Stimulated activated naive CD8-positive, alpha-beta T cell treated with anti-CD3 and anti-CD28 coated beads, Interleukin-15, Interleukin-2, amounts not matched to agents 100 ng/mL and 50 ng/mL, for 24 hours (primary cell): Measurements from ENCODE around the gene CACNA2D3.

Experiments
- H3K27ac Mint-ChIP-seq: one replicate; pipeline ENCODE4 v1.8.0; 2021; ENCODE audit warnings: mild to moderate bottlenecking, mixed read lengths
- H3K27me3 Mint-ChIP-seq: one replicate; pipeline ENCODE4 v1.8.0; 2021; ENCODE audit warnings: mixed read lengths
- H3K36me3 Mint-ChIP-seq: one replicate; pipeline ENCODE4 v1.8.0; 2021; ENCODE audit warnings: low read depth, mixed read lengths
- H3K4me1 Mint-ChIP-seq: one replicate; pipeline ENCODE4 v1.8.0; 2021; ENCODE audit warnings: low read depth, mixed read lengths
- H3K4me3 Mint-ChIP-seq: one replicate; pipeline ENCODE4 v1.8.0; 2021; ENCODE audit warnings: mild to moderate bottlenecking, mixed read lengths
- H3K9me3 Mint-ChIP-seq: one replicate; pipeline ENCODE4 v1.8.0; 2021; ENCODE audit warnings: mixed read lengths

The CACNA2D3 gene

DNA sequence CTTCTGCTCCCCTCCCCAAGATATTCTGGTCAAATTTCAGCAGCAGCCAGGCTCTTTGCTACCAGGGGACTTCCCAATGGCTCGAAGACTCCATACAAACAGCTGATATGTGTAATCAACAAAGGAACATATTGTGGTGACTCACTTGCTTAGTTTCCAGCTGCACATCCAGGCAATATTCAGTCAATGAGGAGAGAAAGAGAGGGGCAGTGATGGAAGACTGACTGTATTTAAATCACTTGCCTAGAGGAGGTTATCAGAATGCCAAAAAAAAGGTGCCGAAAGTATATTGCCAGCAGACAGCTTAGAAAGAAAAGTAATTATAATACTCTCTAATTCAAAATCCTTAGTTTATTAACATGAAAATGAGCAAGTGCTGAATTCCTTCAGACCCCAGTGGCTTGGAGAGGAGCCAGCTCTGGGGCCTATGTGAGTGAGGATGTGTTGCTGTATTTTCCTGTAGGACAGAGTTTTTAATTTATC, 569.0 kb downstream of the CACNA2D3 start:
- H3K27me3 Mint-ChIP-seq: no peaks in the 10 kb centered on the region

GRCh38 chr3:54696313-54696712, 574.0 kb downstream of the CACNA2D3 start:
- Mint-ChIP-seq H3K4me3 (no peak overlapping the region), H3K4me1 (no peaks in the 10 kb centered on the region), H3K9me3 (no peaks in the 10 kb centered on the region), H3K27me3 (peaks cover 9% of the 10 kb centered on the region), H3K36me3 (no peaks in the 10 kb centered on the region), H3K27ac (no peak overlapping the region)

More for the DNA sequence above, 569.0 kb downstream of the CACNA2D3 start:
- Mint-ChIP-seq H3K4me3 (no peak overlapping the region), H3K27ac (no peak overlapping the region), H3K4me1 (no peaks in the 10 kb centered on the region), H3K36me3 (no peaks in the 10 kb centered on the region), H3K9me3 (no peaks in the 10 kb centered on the region)

DNA sequence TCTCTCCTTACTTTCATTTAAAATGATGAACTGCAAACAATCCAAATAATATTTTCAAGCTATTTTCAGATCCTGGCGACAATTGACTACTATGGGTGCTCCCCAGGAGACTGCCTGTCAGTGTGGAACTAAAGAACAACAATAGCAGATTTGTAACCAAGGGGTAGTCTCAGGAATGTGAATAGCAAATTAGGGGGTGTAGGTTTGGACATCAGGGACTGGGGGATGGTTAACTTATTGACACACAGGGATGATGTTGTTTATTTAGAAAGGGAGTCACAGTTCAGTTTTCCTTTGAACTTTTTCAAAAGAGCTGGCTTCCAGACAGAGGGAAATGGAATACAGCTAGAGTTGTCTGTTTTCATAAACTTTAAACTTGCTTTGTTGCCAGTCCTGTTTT, 575.7 kb downstream of the CACNA2D3 start:
- Mint-ChIP-seq H3K4me1 (no peaks in the 10 kb centered on the region), H3K9me3 (no peaks in the 10 kb centered on the region), H3K27me3 (peaks cover 9% of the 10 kb centered on the region), H3K36me3 (no peaks in the 10 kb centered on the region), H3K27ac (no peak overlapping the region), H3K4me3 (no peak overlapping the region)

DNA sequence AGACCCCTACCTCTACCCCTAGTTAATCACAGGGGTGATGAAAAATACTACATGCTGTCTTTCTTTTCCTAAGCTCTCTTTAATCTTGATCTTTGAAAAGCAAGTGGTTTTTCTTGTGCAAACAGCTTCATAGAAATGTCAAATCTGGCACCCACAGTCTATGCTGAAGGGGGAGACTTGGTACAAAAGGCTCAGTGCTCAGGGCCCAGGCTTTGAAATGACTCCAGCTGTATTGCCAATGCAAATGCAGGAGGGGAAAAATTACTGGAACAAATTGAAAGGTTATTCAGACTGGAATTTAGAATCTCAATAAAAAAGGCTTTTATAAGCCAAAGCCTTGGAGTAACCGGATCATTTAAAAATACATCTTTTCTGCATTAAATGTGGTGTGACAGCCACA, 581.6 kb downstream of the CACNA2D3 start:
- Mint-ChIP-seq H3K27ac (no peak overlapping the region), H3K36me3 (no peaks in the 10 kb centered on the region), H3K27me3 (no peaks in the 10 kb centered on the region), H3K4me3 (no peak overlapping the region), H3K4me1 (no peaks in the 10 kb centered on the region), H3K9me3 (no peaks in the 10 kb centered on the region)

GRCh38 chr3:54705730-54706129, 583.4 kb downstream of the CACNA2D3 start:
- H3K27ac Mint-ChIP-seq: no peak overlapping the region
- no peaks in the 10 kb centered on the region for H3K9me3 Mint-ChIP-seq
- H3K4me3 Mint-ChIP-seq: no peak overlapping the region
- H3K36me3 Mint-ChIP-seq: no peaks in the 10 kb centered on the region
- no peaks in the 10 kb centered on the region for H3K27me3 Mint-ChIP-seq
- no peaks in the 10 kb centered on the region for H3K4me1 Mint-ChIP-seq

GRCh38 chr3:54706738-54707137, 584.4 kb downstream of the CACNA2D3 start:
- Mint-ChIP-seq H3K9me3 (no peaks in the 10 kb centered on the region), H3K4me1 (no peaks in the 10 kb centered on the region), H3K27me3 (no peaks in the 10 kb centered on the region), H3K4me3 (no peak overlapping the region), H3K27ac (no peak overlapping the region), H3K36me3 (no peaks in the 10 kb centered on the region)

- H3K27me3 Mint-ChIP-seq: no peaks in the 10 kb centered on the region
- H3K9me3 Mint-ChIP-seq: peaks cover 7% of the 10 kb centered on the region
- H3K4me3 Mint-ChIP-seq: no peak overlapping the region
- no peaks in the 10 kb centered on the region for H3K4me1 Mint-ChIP-seq
- H3K36me3 Mint-ChIP-seq: no peaks in the 10 kb centered on the region
- H3K27ac Mint-ChIP-seq: no peak overlapping the region
These were observed 587.4 kb downstream of the CACNA2D3 start for GRCh38 chr3:54709785-54710184.

DNA sequence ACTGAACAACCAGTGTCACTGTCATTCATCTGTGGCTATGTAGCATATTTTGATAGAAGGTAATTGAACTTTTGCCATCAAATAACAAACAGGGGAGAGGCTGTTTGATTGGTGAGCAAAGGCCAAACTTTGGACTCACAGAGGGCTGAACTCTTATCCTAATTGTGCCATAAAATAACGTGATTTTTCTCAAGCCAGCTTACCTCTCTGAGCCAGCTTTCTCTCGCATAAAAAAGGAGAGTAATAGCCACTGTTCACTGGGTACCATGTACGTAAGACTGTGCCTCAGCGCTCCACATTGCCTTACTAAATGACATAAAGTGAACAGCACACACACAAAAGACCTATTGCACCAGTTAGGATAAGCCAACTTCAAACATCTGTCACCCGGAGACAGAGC, 588.6 kb downstream of the CACNA2D3 start:
- Mint-ChIP-seq H3K4me1 (no peaks in the 10 kb centered on the region), H3K4me3 (no peak overlapping the region), H3K27me3 (no peaks in the 10 kb centered on the region), H3K9me3 (peaks cover 12% of the 10 kb centered on the region), H3K36me3 (no peaks in the 10 kb centered on the region), H3K27ac (no peak overlapping the region)

GRCh38 chr3:54712539-54712938, 590.2 kb downstream of the CACNA2D3 start:
- H3K9me3 Mint-ChIP-seq: peaks cover 12% of the 10 kb centered on the region
- no peaks in the 10 kb centered on the region for H3K36me3 Mint-ChIP-seq
- H3K27me3 Mint-ChIP-seq: no peaks in the 10 kb centered on the region
- H3K27ac Mint-ChIP-seq: no peak overlapping the region
- H3K4me3 Mint-ChIP-seq: no peak overlapping the region
- H3K4me1 Mint-ChIP-seq: no peaks in the 10 kb centered on the region

GRCh38 chr3:54713031-54713430, 590.7 kb downstream of the CACNA2D3 start:
- H3K9me3 Mint-ChIP-seq: peaks cover 12% of the 10 kb centered on the region
- H3K27me3 Mint-ChIP-seq: no peaks in the 10 kb centered on the region
- H3K4me1 Mint-ChIP-seq: no peaks in the 10 kb centered on the region
- H3K27ac Mint-ChIP-seq: no peak overlapping the region
- H3K36me3 Mint-ChIP-seq: no peaks in the 10 kb centered on the region
- H3K4me3 Mint-ChIP-seq: no peak overlapping the region

GRCh38 chr3:54713455-54713854, 591.1 kb downstream of the CACNA2D3 start:
- no peaks in the 10 kb centered on the region for H3K27me3 Mint-ChIP-seq

GRCh38 chr3:54714035-54714434, 591.7 kb downstream of the CACNA2D3 start:
- H3K4me3 Mint-ChIP-seq: no peak overlapping the region
- no peaks in the 10 kb centered on the region for H3K4me1 Mint-ChIP-seq
- H3K36me3 Mint-ChIP-seq: no peaks in the 10 kb centered on the region
- H3K9me3 Mint-ChIP-seq: peaks cover 12% of the 10 kb centered on the region
- H3K27ac Mint-ChIP-seq: no peak overlapping the region
- H3K27me3 Mint-ChIP-seq: no peaks in the 10 kb centered on the region

More at GRCh38 chr3:54713455-54713854, 591.1 kb downstream of the CACNA2D3 start:
- H3K4me1 Mint-ChIP-seq: no peaks in the 10 kb centered on the region
- H3K36me3 Mint-ChIP-seq: no peaks in the 10 kb centered on the region
- no peak overlapping the region for H3K4me3 Mint-ChIP-seq
- no peak overlapping the region for H3K27ac Mint-ChIP-seq
- H3K9me3 Mint-ChIP-seq: peaks cover 12% of the 10 kb centered on the region

- H3K27ac Mint-ChIP-seq: no peak overlapping the region
- H3K4me1 Mint-ChIP-seq: no peaks in the 10 kb centered on the region
- peaks cover 17% of the 10 kb centered on the region for H3K9me3 Mint-ChIP-seq
- no peaks in the 10 kb centered on the region for H3K27me3 Mint-ChIP-seq
- no peak overlapping the region for H3K4me3 Mint-ChIP-seq
- H3K36me3 Mint-ChIP-seq: no peaks in the 10 kb centered on the region
These were observed 595.2 kb downstream of the CACNA2D3 start for GRCh38 chr3:54717506-54717905.

- Mint-ChIP-seq H3K4me1 (no peaks in the 10 kb centered on the region), H3K27ac (no peak overlapping the region), H3K27me3 (no peaks in the 10 kb centered on the region), H3K4me3 (no peak overlapping the region), H3K36me3 (no peaks in the 10 kb centered on the region), H3K9me3 (peaks cover 10% of the 10 kb centered on the region)
These were observed 597.6 kb downstream of the CACNA2D3 start for GRCh38 chr3:54719914-54720313.

DNA sequence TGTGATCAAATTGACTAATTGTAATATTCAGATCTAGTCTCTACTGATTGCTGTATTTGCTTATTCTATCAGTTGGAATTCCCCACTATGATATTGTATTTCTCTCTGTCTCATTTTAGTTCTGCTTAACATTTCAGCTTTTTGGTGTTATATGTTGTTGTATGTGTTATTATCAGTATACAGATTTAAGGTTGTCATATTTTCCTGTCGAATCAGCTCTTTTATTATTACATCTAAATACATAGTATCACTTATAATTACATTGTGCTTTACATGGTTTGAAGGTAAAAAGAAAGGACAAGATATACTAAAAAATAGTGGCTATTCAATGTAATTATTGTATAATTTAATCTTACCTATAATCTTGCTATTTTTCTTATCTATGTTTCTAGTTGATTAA, 598.3 kb downstream of the CACNA2D3 start:
- Mint-ChIP-seq H3K27me3 (no peaks in the 10 kb centered on the region), H3K4me3 (no peak overlapping the region), H3K27ac (no peak overlapping the region), H3K36me3 (no peaks in the 10 kb centered on the region), H3K4me1 (no peaks in the 10 kb centered on the region), H3K9me3 (peaks cover 7% of the 10 kb centered on the region)

DNA sequence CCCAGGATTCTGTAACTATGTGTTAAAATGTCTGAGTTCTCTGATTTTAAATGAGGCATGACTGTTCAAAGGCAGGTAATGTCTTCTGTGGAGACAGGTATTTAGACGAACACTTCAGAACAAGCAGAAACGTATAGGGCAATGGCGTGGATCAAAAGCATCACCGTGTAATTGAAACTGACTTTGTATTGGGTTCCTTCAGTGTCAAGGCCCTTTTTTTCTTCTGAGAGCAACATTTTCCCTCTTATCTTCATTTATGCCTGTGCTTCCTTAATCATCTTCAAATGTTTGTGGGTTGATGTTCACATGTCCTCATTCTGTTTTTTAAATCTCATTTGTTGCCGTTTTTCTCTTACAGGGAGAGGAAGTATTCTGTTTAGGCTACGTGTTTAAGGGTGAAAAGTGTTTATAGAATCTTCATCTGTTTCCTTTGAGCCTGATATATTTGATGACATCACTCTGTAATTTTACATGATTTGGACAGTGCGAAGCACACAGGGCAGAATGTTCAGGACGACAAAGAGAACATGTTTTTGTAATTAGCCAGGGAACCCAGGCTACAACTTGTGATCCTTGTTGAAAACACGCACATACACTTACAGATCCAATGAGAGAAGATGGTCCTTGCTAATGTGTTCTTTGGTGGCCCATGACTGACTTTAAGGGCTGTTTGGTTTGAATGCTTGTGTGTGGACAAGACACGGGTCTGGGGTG, 609.5 kb downstream of the CACNA2D3 start:
- Mint-ChIP-seq H3K9me3 (peaks cover 15% of the 10 kb centered on the region), H3K27me3 (no peaks in the 10 kb centered on the region), H3K27ac (no peak overlapping the region), H3K4me3 (no peak overlapping the region), H3K4me1 (no peaks in the 10 kb centered on the region), H3K36me3 (no peaks in the 10 kb centered on the region)
